Measurements from ENCODE around the gene TATDN3.
"Not testable (repeated sequence)": the region's sequence is repeated elsewhere in the genome, so short reads cannot be mapped to it uniquely, and the experiment has no call there.

Gene TATDN3

GRCh38 chr1:212791676-212792395 lies at the start of gene TATDN3, which contains the start of gene NSL1:
TATDN3 (plus strand) TSS chr1:212791894; CDS start chr1:212791922, 28 bp downstream.
NSL1 (minus strand) TSS chr1:212791777; CDS start chr1:212791763, 14 bp downstream.
- peak; percentile 90 for DNase-seq (ENCODE audit: low spot score)

GRCh38 chr1:212743901-212744475 lies 47.7 kb upstream of the TATDN3 start:
- DNase-seq (ENCODE audit: low spot score): no peak

DNA sequence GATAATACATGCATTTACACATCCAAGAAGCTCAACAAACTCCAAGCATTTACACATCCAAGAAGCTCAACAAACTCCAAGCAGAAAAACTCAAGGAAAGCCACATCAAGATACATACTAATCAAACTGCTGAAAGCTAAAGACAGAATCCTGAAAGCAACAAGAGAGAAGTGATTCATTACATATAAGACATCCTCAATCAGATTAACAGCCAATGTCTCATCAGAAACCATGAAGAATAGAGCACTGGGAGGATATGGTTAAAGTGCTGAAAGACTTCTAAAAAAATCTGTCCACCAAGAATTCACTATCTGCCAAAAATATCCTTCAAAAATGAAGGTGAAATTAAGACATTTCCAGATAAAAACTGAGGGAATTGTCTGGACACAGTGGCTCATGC lies 46.4 kb upstream of the TATDN3 start:
- DNase-seq (ENCODE audit: low spot score): no peak

DNA sequence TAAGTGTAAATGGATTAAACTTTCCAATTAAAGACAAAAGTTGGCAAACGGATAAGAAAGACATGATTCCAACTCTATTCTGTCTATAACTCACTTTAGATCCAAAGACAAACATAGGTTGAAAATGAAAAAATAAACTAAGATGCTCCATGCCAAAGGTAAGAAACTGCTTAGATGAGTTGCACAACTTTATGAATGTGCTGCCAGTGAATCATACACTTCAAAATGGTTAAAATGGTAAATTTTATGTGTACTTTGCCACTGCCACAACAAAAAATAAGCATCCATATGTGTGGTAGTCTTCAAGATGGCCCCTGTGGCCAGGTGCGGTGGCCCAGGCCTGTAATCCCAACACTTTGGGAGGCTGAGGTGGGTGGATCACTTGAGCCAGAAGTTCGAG lies 45.1 kb upstream of the TATDN3 start:
- no peak for DNase-seq (ENCODE audit: low spot score)

DNA sequence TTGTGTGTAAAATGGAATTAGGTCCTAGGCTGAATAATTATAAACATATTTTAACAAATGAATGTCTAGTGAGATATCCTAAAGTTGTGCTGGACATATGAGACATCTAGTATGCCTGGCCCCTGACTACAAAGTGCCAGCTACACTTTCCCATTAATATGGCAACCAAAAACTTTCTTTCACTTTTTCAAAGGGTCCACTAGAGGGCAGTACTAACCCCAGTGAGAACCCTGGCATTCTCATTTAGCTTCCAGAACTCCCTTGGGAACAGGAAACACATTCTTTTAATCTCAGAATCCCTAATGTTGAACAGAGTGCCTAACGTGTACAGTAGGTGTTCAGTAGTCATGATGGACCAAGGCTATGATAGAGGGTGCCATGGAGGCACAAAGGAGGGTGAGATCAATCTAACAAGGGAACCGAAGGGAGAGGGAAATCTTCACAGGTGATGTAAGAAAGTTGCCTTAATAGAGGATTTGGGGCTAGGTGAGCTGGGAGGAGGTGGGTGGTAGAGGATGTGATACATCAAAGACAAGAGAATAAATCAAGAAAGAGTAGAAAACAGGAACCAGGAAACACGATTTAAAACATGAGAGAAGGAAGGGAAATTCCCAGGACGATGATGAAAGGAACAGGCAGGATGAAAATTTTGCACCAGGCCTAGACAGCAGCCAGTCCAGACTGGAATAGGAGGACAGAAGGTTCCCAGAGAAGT lies 41.7 kb upstream of the TATDN3 start:
- peak; percentile 39 for DNase-seq (ENCODE audit: low spot score)

DNA sequence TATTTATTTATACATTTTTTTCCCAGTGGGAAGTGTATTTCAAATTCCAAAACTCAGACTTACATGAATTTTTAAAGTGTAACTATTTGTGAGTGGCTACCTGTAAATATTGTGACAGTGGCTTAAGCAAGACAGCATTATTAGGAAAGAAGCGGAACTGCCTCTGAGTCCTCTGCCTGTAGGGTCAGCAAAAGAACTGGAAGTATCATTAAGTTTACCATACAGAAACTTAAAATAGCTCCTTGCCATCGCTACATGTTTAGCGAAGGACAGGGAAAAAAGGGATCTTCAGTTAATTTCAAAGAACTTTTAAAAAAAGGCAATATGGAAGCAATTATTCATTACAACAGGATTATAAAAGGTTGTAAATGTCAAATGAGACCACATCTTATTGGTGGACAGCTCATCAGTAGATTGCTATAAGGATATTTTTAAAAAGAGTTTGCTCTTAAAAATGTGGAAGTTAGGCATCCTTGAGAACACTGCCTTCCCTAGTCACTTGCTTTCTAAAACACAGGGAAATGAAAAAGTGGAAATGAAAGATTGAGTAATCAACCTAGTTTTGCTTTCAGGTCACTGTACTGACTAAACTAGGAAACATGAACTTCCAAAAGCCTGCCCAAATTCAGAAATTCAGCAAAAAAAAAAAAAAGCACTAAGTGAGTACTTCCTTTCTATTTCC lies 39.3 kb upstream of the TATDN3 start:
- DNase-seq (ENCODE audit: low spot score): peak; percentile 18

DNA sequence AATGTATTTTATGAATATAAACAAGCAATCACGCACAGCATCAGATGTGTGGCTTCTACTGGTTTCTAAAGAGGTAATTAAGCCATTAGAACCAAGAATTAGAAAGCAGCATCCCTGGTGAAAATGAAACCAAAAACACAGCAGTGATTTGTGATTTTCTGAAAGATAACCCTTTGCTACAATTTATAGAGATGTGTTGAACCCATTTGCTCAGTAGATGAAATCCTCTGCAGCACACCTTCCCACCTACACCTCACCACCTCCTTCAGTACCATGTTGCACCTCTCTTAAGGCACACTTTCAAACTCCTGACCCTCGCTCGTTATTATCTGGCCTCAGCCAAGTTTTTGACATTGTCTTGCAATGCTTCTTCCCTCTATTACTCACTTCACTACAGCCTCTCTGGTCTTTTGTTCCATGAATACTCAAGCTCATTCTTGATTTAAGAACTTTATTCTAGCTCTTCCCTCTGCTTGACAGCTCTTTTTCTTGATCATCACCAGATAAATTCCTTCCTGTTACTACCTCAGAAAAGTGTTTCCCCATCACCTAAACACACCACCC lies 38.7 kb upstream of the TATDN3 start:
- DNase-seq (ENCODE audit: low spot score): no peak

DNA sequence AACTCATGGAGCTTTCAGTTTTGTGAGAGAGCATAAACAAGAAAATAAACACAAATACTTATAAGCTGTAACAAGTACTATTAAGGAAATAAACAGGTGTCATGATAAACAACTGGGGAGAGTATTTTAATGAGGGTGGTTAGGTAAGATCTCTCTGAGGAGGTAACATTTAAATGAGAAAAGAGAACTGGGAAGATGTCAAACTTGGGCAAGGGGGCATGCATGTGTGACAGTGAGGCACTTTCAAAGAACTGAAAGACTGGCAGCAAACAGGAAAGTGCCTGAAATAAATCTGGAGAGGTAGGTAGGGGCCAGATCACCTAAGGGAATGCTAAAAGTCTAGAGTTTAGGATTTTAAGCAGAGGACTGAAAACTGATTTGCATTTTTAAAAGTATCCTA lies 37.9 kb upstream of the TATDN3 start:
- DNase-seq (ENCODE audit: low spot score): no peak

DNA sequence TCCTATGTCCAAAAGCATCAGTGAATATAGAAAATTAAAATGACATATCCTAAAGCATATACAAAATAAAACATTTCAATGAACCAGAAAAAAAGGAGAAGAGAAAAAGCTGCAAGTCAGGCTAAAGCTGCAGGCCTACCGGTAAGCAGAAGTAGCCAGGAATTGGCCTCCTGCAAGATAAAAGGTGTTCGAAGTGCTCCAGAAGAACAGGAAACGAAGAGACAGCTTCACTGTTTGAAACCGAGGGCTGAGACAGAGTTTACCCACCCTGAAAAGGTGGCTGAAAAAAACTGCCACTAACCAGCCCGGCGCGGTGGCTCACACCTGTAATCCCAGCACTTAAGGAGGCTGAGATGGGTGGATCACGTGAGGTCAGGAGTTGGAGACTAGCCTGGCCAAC lies 37.5 kb upstream of the TATDN3 start:
- no peak for DNase-seq (ENCODE audit: low spot score)

- peak; percentile 74 for DNase-seq (ENCODE audit: low spot score)
These were observed 37.0 kb upstream of the TATDN3 start for GRCh38 chr1:212754680-212755079.

DNA sequence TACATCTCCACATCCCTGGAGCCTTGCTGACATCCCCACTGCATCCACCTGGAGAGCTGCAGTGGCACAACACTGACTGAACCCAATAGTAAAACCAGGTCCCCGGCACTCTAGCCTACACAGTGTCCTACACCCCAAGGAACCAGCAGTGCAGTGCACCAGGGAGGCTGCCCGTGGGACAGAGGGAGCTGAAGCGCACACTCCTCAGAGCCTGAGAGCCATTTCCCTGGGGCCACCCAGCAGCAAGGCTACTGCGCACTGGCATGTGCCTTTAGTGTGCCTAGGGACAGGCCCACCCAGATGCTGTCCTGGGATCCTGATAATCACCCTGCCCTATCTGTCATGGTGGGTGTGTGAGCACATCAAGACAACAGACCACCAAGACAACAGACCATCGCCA lies 32.0 kb upstream of the TATDN3 start:
- DNase-seq (ENCODE audit: low spot score): no peak

DNA sequence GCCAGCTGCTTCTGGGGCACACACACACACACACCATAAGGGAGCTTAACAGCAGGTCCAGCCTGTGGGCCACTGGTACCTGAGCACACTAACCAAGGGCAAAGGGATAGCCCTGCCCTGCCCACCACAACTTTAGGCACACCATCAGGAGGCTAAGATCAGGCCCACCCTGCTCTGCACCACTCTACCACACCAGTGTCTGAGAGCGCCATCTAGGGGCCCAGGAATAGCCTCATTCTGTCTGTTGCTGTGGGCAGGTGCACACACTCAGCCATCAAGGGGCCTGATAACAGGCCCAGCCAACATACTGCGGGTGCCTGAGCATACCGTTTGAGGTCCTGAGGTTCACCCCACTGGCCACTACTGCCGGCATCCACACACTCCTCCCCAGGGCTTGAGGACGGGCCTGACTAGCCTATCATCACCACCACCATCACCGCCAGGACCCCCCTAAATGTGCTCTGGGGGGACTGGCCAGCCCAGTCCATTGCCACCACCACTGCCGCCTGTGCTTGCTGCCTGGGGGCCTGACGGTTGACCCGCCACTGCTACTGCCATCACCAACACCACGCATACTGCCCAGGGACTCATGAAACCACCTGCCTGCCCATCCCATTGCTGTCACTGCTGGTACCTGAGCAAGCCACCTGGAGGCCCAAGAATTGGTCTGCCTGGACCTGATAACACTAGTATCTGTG lies 31.4 kb upstream of the TATDN3 start:
- no peak for DNase-seq (ENCODE audit: low spot score)

DNA sequence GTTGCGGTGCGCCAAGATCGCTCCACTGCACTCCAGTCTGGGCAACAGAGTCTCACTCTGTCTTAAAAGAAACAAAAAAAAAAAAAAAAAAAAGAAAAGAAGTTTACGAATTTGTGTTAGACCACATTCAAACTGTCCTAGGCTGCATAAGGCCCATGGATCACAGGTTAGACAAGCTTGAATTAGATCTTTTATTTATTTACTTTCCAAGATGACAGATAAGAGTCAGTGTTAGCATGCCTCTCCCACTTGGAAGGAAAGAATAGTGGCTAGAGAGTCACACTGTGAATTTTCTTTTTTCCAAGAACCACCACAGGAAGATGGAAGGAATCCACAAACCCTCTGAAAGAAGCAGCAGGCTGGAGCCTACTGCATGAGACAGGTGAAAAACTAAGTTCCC lies 29.5 kb upstream of the TATDN3 start:
- no peak for DNase-seq (ENCODE audit: low spot score)

DNA sequence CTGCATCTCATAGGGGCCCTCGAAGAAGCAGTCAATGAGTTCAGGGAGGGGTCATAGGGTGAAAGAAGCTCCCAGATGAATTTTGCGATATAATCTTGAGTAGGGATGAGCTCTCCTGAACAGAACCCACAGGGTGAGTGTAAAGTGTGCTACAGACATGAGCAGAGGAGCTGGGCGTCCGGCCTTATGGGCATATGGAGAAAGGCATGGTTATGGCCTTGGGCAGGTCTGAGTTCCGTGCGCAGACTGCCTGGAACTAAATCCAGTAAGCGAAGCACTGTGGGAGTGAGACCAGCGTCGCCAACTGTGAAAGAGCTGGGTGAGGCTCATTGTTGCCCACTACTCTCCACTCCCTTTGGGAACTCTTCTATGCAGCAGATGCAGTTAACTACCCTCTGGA lies 28.9 kb upstream of the TATDN3 start:
- no peak for DNase-seq (ENCODE audit: low spot score)

DNA sequence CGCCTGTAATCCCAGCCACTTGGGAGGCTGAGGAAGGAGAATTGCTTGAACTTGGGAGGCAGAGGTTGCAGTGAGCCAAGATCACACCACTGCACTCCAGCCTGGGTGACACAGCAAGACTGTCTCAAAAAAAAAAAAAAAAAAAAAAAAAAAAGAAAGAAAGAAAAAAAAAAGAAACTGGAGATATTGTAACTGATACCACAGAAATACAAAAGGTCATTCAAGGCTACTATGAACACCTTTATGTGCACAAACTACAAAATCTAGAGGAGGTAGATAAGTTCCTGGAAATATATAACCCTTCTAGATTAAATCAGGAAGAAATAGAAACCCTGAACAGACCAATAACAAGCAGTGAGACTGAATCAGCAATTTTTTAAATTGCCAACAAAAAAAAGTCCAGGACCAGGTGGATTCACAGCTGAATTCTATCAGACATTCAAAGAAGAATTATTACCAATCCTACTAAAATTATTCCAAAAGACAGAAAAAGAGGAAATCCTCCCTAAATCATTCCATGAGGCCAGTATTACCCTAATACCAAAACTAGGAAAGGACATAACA lies 26.9 kb upstream of the TATDN3 start:
- not testable (repeated sequence) for DNase-seq (ENCODE audit: low spot score)

GRCh38 chr1:212766825-212767224 lies 24.9 kb upstream of the TATDN3 start:
- DNase-seq (ENCODE audit: low spot score): not testable (repeated sequence)

GRCh38 chr1:212769459-212770167 lies 22.1 kb upstream of the TATDN3 start:
- no peak for DNase-seq (ENCODE audit: low spot score)

- DNase-seq (ENCODE audit: low spot score): no peak
These were observed 20.4 kb upstream of the TATDN3 start for GRCh38 chr1:212771341-212771740.

DNA sequence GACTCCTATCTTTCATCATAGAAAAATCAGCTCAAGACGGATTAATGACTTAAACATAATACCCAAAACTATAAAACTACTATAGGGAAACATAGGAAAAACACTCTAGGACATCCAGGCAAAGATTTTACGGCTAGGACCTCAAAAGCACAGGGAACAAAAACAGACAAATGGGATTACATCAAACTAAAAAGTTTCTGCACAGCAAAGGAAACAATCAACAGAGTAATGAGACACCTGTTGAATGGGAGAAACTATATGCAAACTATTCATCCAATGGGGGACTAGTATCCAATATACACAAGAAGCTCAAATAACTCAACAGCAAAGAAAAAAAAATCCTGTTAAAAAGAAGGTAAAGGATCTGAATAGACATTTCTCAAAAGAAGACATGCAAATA lies 18.7 kb upstream of the TATDN3 start:
- no peak for DNase-seq (ENCODE audit: low spot score)

- no peak for DNase-seq (ENCODE audit: low spot score)
These were observed 17.1 kb upstream of the TATDN3 start for GRCh38 chr1:212774584-212774983.

DNA sequence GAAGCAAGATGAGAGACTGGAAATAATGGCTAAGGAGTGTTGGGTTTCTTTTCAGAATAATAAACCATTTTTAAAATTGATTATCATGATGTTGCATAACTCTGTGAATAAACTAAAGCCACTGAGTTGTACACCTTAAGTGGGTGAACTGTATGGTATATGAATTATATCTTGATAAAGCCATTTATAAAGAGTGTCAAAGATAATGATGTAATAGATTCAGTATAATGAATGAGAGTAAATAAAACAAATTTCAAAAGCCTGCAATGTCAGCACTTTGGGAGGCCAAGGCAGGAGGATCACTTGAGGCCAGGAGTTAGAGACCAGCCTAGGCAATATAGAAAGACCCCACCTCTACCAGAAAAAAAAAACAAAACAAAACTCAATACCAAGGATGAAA lies 16.5 kb upstream of the TATDN3 start:
- no peak for DNase-seq (ENCODE audit: low spot score)

All from putamen (tissue), 1 donor.